GM12878 (cell line): Measurements from ENCODE around the gene RDH12.
A peak's percentile ranks its signal among the peaks of the same experiment; 100 is the strongest.

ENCODE experiments used
- PBX3 ChIP-seq: IDR thresholded peaks from 2 replicates; pipeline ENCODE4 v1.6.1; 2011; ENCODE audit warnings: mild to moderate bottlenecking, low read depth, low read length, moderate library complexity; ENCODE audit not compliant: insufficient replicate concordance
- POLR2AphosphoS5 ChIP-seq: IDR thresholded peaks from 2 replicates; pipeline ENCODE4 v1.6.1; 2011; ENCODE audit warnings: mild to moderate bottlenecking, low read length, inconsistent platforms

GRCh38 chr14:67694791-67695393, 6.8 kb upstream of the RDH12 start:
- TF ChIP-seq POLR2AphosphoS5 (no peak; the same call in 1 of the 2 replicates), PBX3 (peak; percentile 71)
